Keratinocyte (primary cell): ENCODE data around the gene ABCC9. TPM values are rescaled to one million over a fixed set of nuclear protein-coding genes. Genes with fewer than 3 reads are reported as not detected.

ENCODE experiments used
- DNase-seq: peaks from one replicate; pipeline ENCODE4 v3.0.0-alpha.2; 2011; ENCODE audit warnings: low read depth, missing footprints, low spot score
- FAIRE-seq: peaks from 2 replicates; lab custom pipeline; 2011; peaks lifted over from hg19 to GRCh38; lab: Jason Lieb, UNC
- H2AFZ ChIP-seq: 2 replicates; pipeline ENCODE4 v1.6.0; 2012; ENCODE audit warnings: low read length, control low read depth, inconsistent platforms; ENCODE audit not compliant: control insufficient read depth
- H3K27ac ChIP-seq: 2 replicates; pipeline ENCODE4 v1.5.1; 2011; ENCODE audit warnings: low read length; ENCODE audit not compliant: control insufficient read depth, insufficient read depth
- H3K27me3 ChIP-seq: 3 replicates; pipeline ENCODE4 v1.6.0; 2011; ENCODE audit warnings: low read length; ENCODE audit not compliant: control insufficient read depth, insufficient read depth; ENCODE audit errors: extremely low read depth
- H3K36me3 ChIP-seq, 2 experiments: 2 replicates in 1 of 2; 3 replicates in 1 of 2; pipeline ENCODE4 v1.5.1; 2011; ENCODE audit warnings: low read length in 2 of 2, mild to moderate bottlenecking in 1 of 2; ENCODE audit not compliant: control insufficient read depth in 2 of 2, insufficient read depth in 2 of 2; ENCODE audit errors: extremely low read depth in 1 of 2
- H3K4me1 ChIP-seq: 3 replicates; pipeline ENCODE4 v1.5.1; 2011; ENCODE audit warnings: low read length; ENCODE audit not compliant: control insufficient read depth, insufficient read depth; ENCODE audit errors: extremely low read depth
- H3K4me2 ChIP-seq: 3 replicates; pipeline ENCODE4 v1.6.0; 2011; ENCODE audit warnings: low read depth, low read length; ENCODE audit not compliant: control insufficient read depth, insufficient read depth; ENCODE audit errors: extremely low read depth
- H3K4me3 ChIP-seq, 3 experiments: fragments of 200-600 bp in 1 of 3; sonication (generic) in 1 of 3; 2 replicates in 2 of 3; 3 replicates in 1 of 3; pipeline ENCODE4 v1.5.1; 2011 to 2016; ENCODE audit warnings: low read length in 3 of 3, mild to moderate bottlenecking in 3 of 3, control low read depth in 2 of 3, inconsistent platforms in 1 of 3, low read depth in 1 of 3, mixed read lengths in 1 of 3, mixed run types in 1 of 3, moderate library complexity in 1 of 3; ENCODE audit not compliant: control insufficient read depth in 2 of 3, insufficient read depth in 2 of 3; ENCODE audit errors: extremely low read depth in 1 of 3
- H3K79me2 ChIP-seq: 2 replicates; pipeline ENCODE4 v1.6.0; 2012; ENCODE audit warnings: low read length; ENCODE audit not compliant: control insufficient read depth, insufficient read depth
- H3K9ac ChIP-seq: 3 replicates; pipeline ENCODE4 v1.6.0; 2011; ENCODE audit warnings: low read length; ENCODE audit not compliant: control insufficient read depth, insufficient read depth; ENCODE audit errors: extremely low read depth
- H3K9me1 ChIP-seq: 3 replicates; pipeline ENCODE4 v1.6.0; 2011; ENCODE audit warnings: low read length; ENCODE audit not compliant: control insufficient read depth, insufficient read depth; ENCODE audit errors: extremely low read depth
- H3K9me3 ChIP-seq: 2 replicates; pipeline ENCODE4 v1.5.1; 2012; ENCODE audit warnings: low read depth, low read length; ENCODE audit not compliant: control insufficient read depth
- H4K20me1 ChIP-seq: 3 replicates; pipeline ENCODE4 v1.6.0; 2011; ENCODE audit warnings: low read length; ENCODE audit not compliant: control insufficient read depth, insufficient read depth; ENCODE audit errors: extremely low read depth
- CTCF ChIP-seq, 3 experiments: IDR thresholded peaks in 1 of 3; conservative IDR thresholded peaks in 1 of 3; optimal IDR thresholded peaks in 1 of 3; 2 replicates in 2 of 3; 3 replicates in 1 of 3; pipeline versions ENCODE3 to v1.5.1; 2011; ENCODE audit warnings: low read length in 3 of 3, mild to moderate bottlenecking in 3 of 3, moderate library complexity in 2 of 3, control low read depth in 1 of 3, inconsistent platforms in 1 of 3; ENCODE audit not compliant: insufficient read depth in 2 of 3; ENCODE audit errors: extremely low read depth in 1 of 3
- EZH2 ChIP-seq: IDR thresholded peaks from one replicate; pipeline ENCODE4 v1.6.1; 2012; ENCODE audit warnings: inconsistent platforms, mild to moderate bottlenecking, low read length, moderate library complexity
- dilution Hi-C: fragments of 300-500 bp; cut with MboI; formaldehyde crosslinking; loops from one replicate; pipeline ENCODE4 v1.7.0; 2020; ENCODE audit warnings: low sequenced_read_pairs; ENCODE audit not compliant: extremely low pct_ligation_motif_present
- polyA plus RNA-seq, 5 experiments: library from polyadenylated mRNA; depleted of rRNA in 3 of 5; stranded (reverse) in 3 of 5; stranded (forward) in 1 of 5; unstranded in 1 of 5; fragments of >200 nt; gene quantifications; 1 replicate in 1 of 5; 2 replicates in 3 of 5; 3 replicates in 1 of 5; pipeline versions ENCODE4 v1.2.1 to v1.2.3, GENCODE V29; 2011 to 2012; ENCODE audit warnings: missing spikeins in 2 of 5, low read depth in 1 of 5, low replicate concordance in 1 of 5

The ABCC9 gene
- polyA plus RNA-seq, 1 donor (not counting 4 experiments of a cell fraction or from before 2014, with no cell fraction given) = not detected

GRCh38 chr12:21825886-21826617, 115.2 kb downstream of the ABCC9 start:
- no peak for FAIRE-seq
- H3K27ac ChIP-seq = no peak overlapping the region
- H3K36me3 ChIP-seq = no peaks in the 10 kb centered on the region
- TF ChIP-seq EZH2 = no peak
- no peak for TF ChIP-seq CTCF (optimal IDR thresholded peaks at IDR 0.05 in 1 of 3, IDR thresholded peaks at IDR 0.05 in 1 of 3, conservative IDR thresholded peaks at IDR 0.05 in 1 of 3; ENCODE audit: extremely low read depth in 1 of 3, insufficient read depth in 2 of 3, low read length in 3 of 3)
- DNase-seq = no peak
- H3K4me3 ChIP-seq = no peak overlapping the region
- H3K9me1 ChIP-seq = no peaks in the 10 kb centered on the region
- H4K20me1 ChIP-seq = no peaks in the 10 kb centered on the region
- no peaks in the 10 kb centered on the region for H3K79me2 ChIP-seq
- no peaks in the 10 kb centered on the region for H3K9me3 ChIP-seq
- no peak overlapping the region for H2AFZ ChIP-seq
- dilution Hi-C loops = no loop called here
- no peak overlapping the region for H3K9ac ChIP-seq
- no peak overlapping the region for H3K4me2 ChIP-seq
- H3K27me3 ChIP-seq = no peaks in the 10 kb centered on the region
- no peaks in the 10 kb centered on the region for H3K4me1 ChIP-seq

- FAIRE-seq (no peak), DNase-seq (no peak)
- no peaks in the 10 kb centered on the region for H3K27me3 ChIP-seq
- no peak overlapping the region for H3K4me3 ChIP-seq
- dilution Hi-C loops = no loop called here
- no peak overlapping the region for H2AFZ ChIP-seq
- TF ChIP-seq CTCF (optimal IDR thresholded peaks at IDR 0.05 in 1 of 3, IDR thresholded peaks at IDR 0.05 in 1 of 3, conservative IDR thresholded peaks at IDR 0.05 in 1 of 3; ENCODE audit: extremely low read depth in 1 of 3, insufficient read depth in 2 of 3, low read length in 3 of 3) (no peak), EZH2 (no peak)
- H3K4me1 ChIP-seq = peaks cover 6% of the 10 kb centered on the region
- no peak overlapping the region for H3K27ac ChIP-seq
- H3K9ac ChIP-seq = no peak overlapping the region
- H3K36me3 ChIP-seq = no peaks in the 10 kb centered on the region
- H3K9me1 ChIP-seq = no peaks in the 10 kb centered on the region
- no peaks in the 10 kb centered on the region for H4K20me1 ChIP-seq
- no peak overlapping the region for H3K4me2 ChIP-seq
- no peaks in the 10 kb centered on the region for H3K9me3 ChIP-seq
- H3K79me2 ChIP-seq = no peaks in the 10 kb centered on the region
These were observed 117.6 kb downstream of the ABCC9 start for GRCh38 chr12:21823581-21823980.
